Stimulated activated CD4-positive, alpha-beta T cell treated with anti-CD3 and anti-CD28 coated beads, TNF-alpha, amount 100 ng/mL, for 4 hours (primary cell): ENCODE measurements around the gene RPUSD4.

ENCODE experiments used
- DNase-seq, 3 experiments: peaks; one replicate each; pipeline ENCODE4 v3.0.0-alpha.2; 2020; ENCODE audit warnings: low read depth in 3 of 3

RPUSD4 gene

GRCh38 chr11:126212089-126212660, 725 bp upstream of the RPUSD4 start:
- DNase-seq, result no peak

GRCh38 chr11:126210871-126211235, 597 bp downstream of the RPUSD4 start:
- no peak for DNase-seq

- no peak for DNase-seq
Observed at GRCh38 chr11:126207896-126208295, 3.6 kb downstream of the RPUSD4 start.

GRCh38 chr11:126205359-126205758, 6.1 kb downstream of the RPUSD4 start:
- no peak for DNase-seq

GRCh38 chr11:126202646-126203359, 8.6 kb downstream of the RPUSD4 start:
- no peak for DNase-seq

GRCh38 chr11:126198648-126199047, 12.8 kb downstream of the RPUSD4 start:
- no peak for DNase-seq

GRCh38 chr11:126197277-126197939, 14.0 kb downstream of the RPUSD4 start:
- DNase-seq, result no peak

- DNase-seq, result no peak
Observed at GRCh38 chr11:126195119-126195518, 16.3 kb downstream of the RPUSD4 start.

- DNase-seq, result no peak
Observed at GRCh38 chr11:126194121-126194543, 17.3 kb downstream of the RPUSD4 start.

GRCh38 chr11:126193038-126193478, 18.4 kb downstream of the RPUSD4 start:
- no peak for DNase-seq

GRCh38 chr11:126192361-126192760, 19.1 kb downstream of the RPUSD4 start:
- DNase-seq, result no peak

- DNase-seq, result no peak
Observed at GRCh38 chr11:126191379-126192073, 19.9 kb downstream of the RPUSD4 start.

GRCh38 chr11:126190792-126191191, 20.7 kb downstream of the RPUSD4 start:
- DNase-seq, result no peak

- DNase-seq, result no peak
Observed at GRCh38 chr11:126189109-126189929, 22.1 kb downstream of the RPUSD4 start.

GRCh38 chr11:126188332-126189108, 22.9 kb downstream of the RPUSD4 start:
- no peak for DNase-seq

GRCh38 chr11:126186708-126187529, 24.5 kb downstream of the RPUSD4 start:
- DNase-seq, result no peak

GRCh38 chr11:126186025-126186698, 25.3 kb downstream of the RPUSD4 start:
- no peak for DNase-seq

GRCh38 chr11:126185259-126186024, 26.0 kb downstream of the RPUSD4 start:
- no peak for DNase-seq
